Renal cortical epithelial cell (primary cell): ENCODE measurements around the gene HAVCR1. TPM values are rescaled to one million over a fixed set of nuclear protein-coding genes. Genes with fewer than 3 reads are reported as not detected.
A peak's percentile ranks its signal among the peaks of the same experiment; 100 is the strongest.

ENCODE experiments used
- DNase-seq: peaks from one replicate; pipeline ENCODE4 v3.0.0-alpha.2; 2011; ENCODE audit warnings: low read depth
- total RNA-seq: library from RNA; depleted of rRNA; stranded (reverse); fragments of >200 nt; gene quantifications from 2 replicates; pipeline ENCODE4 v1.2.3, GENCODE V29; 2014

The HAVCR1 gene
- total RNA-seq, 1 donor from 2014 or later: 397 TPM

GRCh38 chr5:157004893-157005551, 53.9 kb downstream of the HAVCR1 start:
- peak; percentile 96 for DNase-seq

DNA sequence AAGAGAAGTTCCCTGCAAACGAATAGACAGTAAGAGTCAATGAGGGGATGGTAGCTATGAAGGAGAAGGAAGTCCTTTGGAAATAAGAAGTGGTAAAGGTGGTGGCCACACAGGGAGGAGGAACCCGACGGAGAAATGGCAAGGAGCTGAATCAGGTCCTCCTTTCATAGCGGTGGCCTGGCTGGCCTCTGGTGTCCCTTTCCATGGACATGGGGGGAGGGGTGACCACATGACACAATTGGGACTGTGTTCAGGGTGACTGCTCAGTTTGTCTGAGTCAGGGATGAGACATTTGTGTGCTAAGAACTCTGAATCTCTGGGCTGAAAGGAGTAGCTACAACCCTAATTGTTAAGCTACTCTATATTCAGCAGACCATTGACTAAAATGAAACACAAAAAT, 67.2 kb downstream of the HAVCR1 start:
- DNase-seq: peak; percentile 76

- no peak for DNase-seq
Observed at GRCh38 chr5:156984064-156984463, 74.9 kb downstream of the HAVCR1 start.

DNA sequence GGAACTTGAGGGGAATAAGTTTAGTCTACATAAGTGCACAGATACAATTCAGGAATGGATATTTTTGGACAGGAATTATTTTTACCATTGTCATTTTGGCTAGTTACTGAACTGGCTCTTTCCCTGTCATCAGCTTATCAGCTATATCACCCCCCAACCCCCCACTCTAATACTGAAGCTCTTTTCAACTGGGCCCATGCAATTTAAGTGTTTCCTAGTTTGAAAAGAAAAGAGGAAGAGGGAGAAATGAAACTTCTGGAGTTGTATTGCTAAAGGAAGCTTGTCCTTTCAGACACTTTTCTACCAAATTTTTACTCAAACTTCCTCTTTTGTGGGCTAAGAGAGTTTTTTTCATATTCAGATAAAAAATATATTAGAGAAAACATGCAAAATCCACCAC, 77.4 kb downstream of the HAVCR1 start:
- no peak for DNase-seq

Other genes with a start within 250 kb of the HAVCR1 start
- gene PPP1R2B, start 208.8 kb downstream of the HAVCR1 start, total RNA-seq: 0.05 and 0.17 TPM in 2 replicates
- gene TIMD4, start 95.9 kb downstream of the HAVCR1 start, total RNA-seq: 0.35 and 1.3 TPM in 2 replicates
- 2.0 and 8.2 TPM in 2 replicates for gene HAVCR2, start 49.9 kb upstream of the HAVCR1 start, total RNA-seq
- gene MED7, start 83.7 kb upstream of the HAVCR1 start, total RNA-seq: 20.8 and 22.2 TPM in 2 replicates
- gene GARIN3, start 107.1 kb upstream of the HAVCR1 start, total RNA-seq: not detected in 2 replicates
- 0.05 TPM in 1 of 2 replicates, not detected in the other for gene ITK, start 121.7 kb upstream of the HAVCR1 start, total RNA-seq
- 38.7 and 57.9 TPM in 2 replicates for gene CYFIP2, start 207.0 kb upstream of the HAVCR1 start, total RNA-seq